HepG2 (cell line): ENCODE measurements around the gene WDR35. TPM values are rescaled to one million over a fixed set of nuclear protein-coding genes. Genes with fewer than 3 reads are reported as not detected.

ENCODE experiments used
- ATF7 ChIP-seq, 2 experiments: fragments of 450-650 bp in 1 of 2; sonication (generic) in 1 of 2; formaldehyde crosslinking in 1 of 2; IDR thresholded peaks; 2 replicates each; pipeline versions ENCODE4 v1.4.0 to v1.6.1; 2016 to 2020; ENCODE audit warnings: antibody characterized with exemption in 1 of 2, mild to moderate bottlenecking in 1 of 2, missing genetic modification reagents in 1 of 2
- CBX2 ChIP-seq, 2 experiments: fragments of 200-600 bp in 1 of 2; sonication (generic); formaldehyde crosslinking in 1 of 2; IDR thresholded peaks; 2 replicates each; pipeline versions ENCODE4 v1.7.0 to v1.8.1; 2018 to 2022; ENCODE audit warnings: low read depth in 2 of 2, low read length in 1 of 2, mild to moderate bottlenecking in 1 of 2, missing genetic modification reagents in 1 of 2
- GATAD2A ChIP-seq: IDR thresholded peaks from 2 replicates; pipeline ENCODE4 v1.6.1; 2016
- MIXL1 ChIP-seq: IDR thresholded peaks from 2 replicates; pipeline ENCODE4 v1.6.1; 2016
- POGZ ChIP-seq: sonication (generic); formaldehyde crosslinking; IDR thresholded peaks from 2 replicates; pipeline ENCODE4 v1.4.0; 2020; ENCODE audit warnings: mild to moderate bottlenecking, missing genetic modification reagents
- REL ChIP-seq: sonication (generic); formaldehyde crosslinking; conservative IDR thresholded peaks from 2 replicates; pipeline ENCODE4 v1.8.0; 2022; ENCODE audit warnings: mild to moderate bottlenecking, missing genetic modification reagents, moderate library complexity
- SATB2 ChIP-seq: sonication (generic); formaldehyde crosslinking; IDR thresholded peaks from 2 replicates; pipeline ENCODE4 v1.5.0; 2020; ENCODE audit warnings: missing genetic modification reagents
- ZFP36L2 ChIP-seq: sonication (generic); formaldehyde crosslinking; IDR thresholded peaks from 2 replicates; pipeline ENCODE4 v1.4.0; 2020; ENCODE audit warnings: missing genetic modification reagents
- ZNF121 ChIP-seq: sonication (generic); formaldehyde crosslinking; IDR thresholded peaks from 2 replicates; pipeline ENCODE4 v1.5.0; 2020; ENCODE audit warnings: mild to moderate bottlenecking, missing genetic modification reagents
- ZNF136 ChIP-seq: sonication (generic); formaldehyde crosslinking; IDR thresholded peaks from 2 replicates; pipeline ENCODE4 v1.8.1; 2022; ENCODE audit warnings: low read depth, mild to moderate bottlenecking, moderate library complexity, missing genetic modification reagents
- ZNF432 ChIP-seq: sonication (generic); formaldehyde crosslinking; IDR thresholded peaks from 2 replicates; pipeline ENCODE4 v1.5.0; 2020; ENCODE audit warnings: missing genetic modification reagents, mild to moderate bottlenecking, borderline replicate concordance
- ZNF564 ChIP-seq: sonication (generic); formaldehyde crosslinking; IDR thresholded peaks from 2 replicates; pipeline ENCODE4 v1.8.1; 2023; ENCODE audit warnings: mild to moderate bottlenecking, missing genetic modification reagents
- ZNF670 ChIP-seq: sonication (generic); formaldehyde crosslinking; IDR thresholded peaks from 2 replicates; pipeline ENCODE4 v1.8.0; 2022; ENCODE audit warnings: mild to moderate bottlenecking, missing genetic modification reagents, borderline replicate concordance
- ZNF703 ChIP-seq: sonication (generic); formaldehyde crosslinking; IDR thresholded peaks from 2 replicates; pipeline ENCODE4 v1.5.1; 2020; ENCODE audit warnings: missing genetic modification reagents, mild to moderate bottlenecking, moderate library complexity, borderline replicate concordance
- ZSCAN29 ChIP-seq: sonication (generic); formaldehyde crosslinking; conservative IDR thresholded peaks from 2 replicates; pipeline ENCODE4 v1.4.0; 2020; ENCODE audit warnings: mild to moderate bottlenecking, missing genetic modification reagents
- polyA plus RNA-seq, 8 experiments: library from polyadenylated mRNA; depleted of rRNA in 3 of 8; stranded (reverse) in 7 of 8; unstranded in 1 of 8; fragments of >200 nt; fragmentation: Illumina TruSeq in 4 of 8; extraction: Trizol in 4 of 8; gene quantifications; 2 replicates each; pipeline versions ENCODE4 v1.2.1 to v1.2.3, GENCODE V29; 2011 to 2016; ENCODE audit warnings: low read depth in 4 of 8, missing spikeins in 1 of 8, mixed read lengths in 1 of 8; ENCODE audit not compliant: insufficient read depth in 1 of 8
- total RNA-seq, 5 experiments: library from RNA; depleted of rRNA; stranded (reverse); fragments of >200 nt; fragmentation: Illumina TruSeq; extraction: Trizol; gene quantifications; 2 replicates each; pipeline ENCODE4 v1.2.3, GENCODE V29; 2016; ENCODE audit warnings: low read depth in 1 of 5
- TF ChIP-seq, protein P1 (sequence below): sonication (generic); formaldehyde crosslinking; IDR thresholded peaks from 2 replicates; pipeline ENCODE4 v1.5.0; 2020; ENCODE audit warnings: mild to moderate bottlenecking, missing genetic modification reagents
- TF ChIP-seq, protein P2 (sequence below): sonication (generic); formaldehyde crosslinking; IDR thresholded peaks from 2 replicates; pipeline ENCODE4 v1.8.1; 2023; ENCODE audit warnings: mild to moderate bottlenecking, missing genetic modification reagents
- TF ChIP-seq, protein P3 (sequence below): sonication (generic); formaldehyde crosslinking; IDR thresholded peaks from 2 replicates; pipeline ENCODE4 v1.5.0; 2020; ENCODE audit warnings: mild to moderate bottlenecking, missing genetic modification reagents
- TF ChIP-seq, protein P4 (sequence below): sonication (generic); formaldehyde crosslinking; IDR thresholded peaks from 2 replicates; pipeline ENCODE4 v1.4.0; 2020; ENCODE audit warnings: missing genetic modification reagents
- TF ChIP-seq, protein P5 (sequence below): sonication (generic); formaldehyde crosslinking; conservative IDR thresholded peaks from 2 replicates; pipeline ENCODE4 v1.4.0; 2020; ENCODE audit warnings: missing genetic modification reagents

The WDR35 gene
- total and polyA plus RNA-seq, 2 of the 13 experiments (the other 11 are each of a cell fraction or from before 2014, with no cell fraction given) = 11.1 to 19.6 TPM

DNA sequence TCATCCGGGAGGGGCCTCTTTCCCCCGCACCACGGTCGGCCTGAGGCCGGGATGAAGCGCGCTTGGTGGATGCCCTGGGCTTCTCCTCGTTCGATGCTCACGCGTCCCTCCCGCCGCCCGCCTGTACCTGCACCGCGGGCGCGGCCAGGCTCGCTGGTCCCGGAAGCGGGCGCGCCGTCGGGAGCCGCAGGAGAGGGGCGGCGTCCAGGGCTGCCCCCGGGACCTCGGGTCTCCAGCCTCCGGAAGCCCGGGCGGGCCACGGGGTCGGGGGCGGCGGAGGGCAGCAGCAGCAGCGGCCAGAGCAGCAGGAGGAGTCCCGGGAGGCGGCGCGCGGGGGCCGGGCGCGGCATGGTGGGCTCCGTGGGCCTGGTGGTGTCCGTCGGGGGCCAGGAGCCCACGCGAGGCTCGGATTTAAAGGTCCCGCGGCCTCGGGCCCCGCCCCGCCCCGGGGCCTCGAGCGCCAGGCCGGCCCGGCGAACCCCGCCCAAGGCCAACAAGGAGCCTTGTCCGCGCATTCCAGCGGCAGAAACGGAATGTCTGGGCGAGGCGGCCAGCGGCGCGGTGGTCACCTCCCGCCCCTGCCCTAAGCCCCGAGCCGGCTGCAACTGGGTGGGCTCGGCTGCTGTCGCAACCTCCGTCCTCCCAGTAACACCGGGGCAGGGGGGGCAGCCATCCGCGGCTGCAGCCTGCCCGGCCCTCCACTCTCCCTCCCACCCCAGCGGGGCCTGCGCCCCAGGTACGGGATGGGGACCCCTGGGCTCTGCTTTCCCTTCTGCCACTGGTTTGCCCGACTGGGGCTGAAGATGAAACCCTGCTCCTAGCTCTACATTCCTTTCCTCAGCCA is 22.6 kb upstream of the WDR35 start, which contains the start of gene MATN3 (continued):
- TF ChIP-seq, protein P1, sequence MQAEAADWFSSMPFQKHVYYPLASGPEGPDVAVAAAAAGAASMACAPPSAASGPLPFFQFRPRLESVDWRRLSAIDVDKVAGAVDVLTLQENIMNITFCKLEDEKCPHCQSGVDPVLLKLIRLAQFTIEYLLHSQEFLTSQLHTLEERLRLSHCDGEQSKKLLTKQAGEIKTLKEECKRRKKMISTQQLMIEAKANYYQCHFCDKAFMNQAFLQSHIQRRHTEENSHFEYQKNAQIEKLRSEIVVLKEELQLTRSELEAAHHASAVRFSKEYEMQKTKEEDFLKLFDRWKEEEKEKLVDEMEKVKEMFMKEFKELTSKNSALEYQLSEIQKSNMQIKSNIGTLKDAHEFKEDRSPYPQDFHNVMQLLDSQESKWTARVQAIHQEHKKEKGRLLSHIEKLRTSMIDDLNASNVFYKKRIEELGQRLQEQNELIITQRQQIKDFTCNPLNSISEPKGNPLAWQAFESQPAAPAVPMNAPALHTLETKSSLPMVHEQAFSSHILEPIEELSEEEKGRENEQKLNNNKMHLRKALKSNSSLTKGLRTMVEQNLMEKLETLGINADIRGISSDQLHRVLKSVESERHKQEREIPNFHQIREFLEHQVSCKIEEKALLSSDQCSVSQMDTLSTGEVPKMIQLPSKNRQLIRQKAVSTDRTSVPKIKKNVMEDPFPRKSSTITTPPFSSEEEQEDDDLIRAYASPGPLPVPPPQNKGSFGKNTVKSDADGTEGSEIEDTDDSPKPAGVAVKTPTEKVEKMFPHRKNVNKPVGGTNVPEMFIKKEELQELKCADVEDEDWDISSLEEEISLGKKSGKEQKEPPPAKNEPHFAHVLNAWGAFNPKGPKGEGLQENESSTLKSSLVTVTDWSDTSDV (CRISPR knock-in tag) = peak; percentile 87; the same call in 1 of the 2 replicates
- no peak for TF ChIP-seq POGZ
- TF ChIP-seq ZNF136 (CRISPR knock-in tag) = no peak
- TF ChIP-seq ZSCAN29 = no peak; the same call in 1 of the 2 replicates
- no peak for TF ChIP-seq CBX2 (IDR thresholded peaks at IDR 0.05; ENCODE audit: low read depth, low read length)
- TF ChIP-seq CBX2 (CRISPR knock-in tag; IDR thresholded peaks at IDR 0.05; ENCODE audit: low read depth) = no peak
- peak; percentile 19; the same call in 1 of the 2 replicates for TF ChIP-seq ZNF121 (CRISPR knock-in tag)
- no peak for TF ChIP-seq GATAD2A
- no peak for TF ChIP-seq ZNF432
- TF ChIP-seq ATF7 (IDR thresholded peaks at IDR 0.05) = no peak
- TF ChIP-seq ATF7 (CRISPR knock-in tag; IDR thresholded peaks at IDR 0.05) = no peak
- TF ChIP-seq, protein P2, sequence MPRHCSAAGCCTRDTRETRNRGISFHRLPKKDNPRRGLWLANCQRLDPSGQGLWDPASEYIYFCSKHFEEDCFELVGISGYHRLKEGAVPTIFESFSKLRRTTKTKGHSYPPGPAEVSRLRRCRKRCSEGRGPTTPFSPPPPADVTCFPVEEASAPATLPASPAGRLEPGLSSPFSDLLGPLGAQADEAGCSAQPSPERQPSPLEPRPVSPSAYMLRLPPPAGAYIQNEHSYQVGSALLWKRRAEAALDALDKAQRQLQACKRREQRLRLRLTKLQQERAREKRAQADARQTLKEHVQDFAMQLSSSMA (CRISPR knock-in tag) = no peak
- no peak for TF ChIP-seq ZFP36L2
- 0 out of 2 replicates have a peak, but pooled peaks have one; percentile 81 for TF ChIP-seq ZNF703 (CRISPR knock-in tag)
- TF ChIP-seq, protein P3, sequence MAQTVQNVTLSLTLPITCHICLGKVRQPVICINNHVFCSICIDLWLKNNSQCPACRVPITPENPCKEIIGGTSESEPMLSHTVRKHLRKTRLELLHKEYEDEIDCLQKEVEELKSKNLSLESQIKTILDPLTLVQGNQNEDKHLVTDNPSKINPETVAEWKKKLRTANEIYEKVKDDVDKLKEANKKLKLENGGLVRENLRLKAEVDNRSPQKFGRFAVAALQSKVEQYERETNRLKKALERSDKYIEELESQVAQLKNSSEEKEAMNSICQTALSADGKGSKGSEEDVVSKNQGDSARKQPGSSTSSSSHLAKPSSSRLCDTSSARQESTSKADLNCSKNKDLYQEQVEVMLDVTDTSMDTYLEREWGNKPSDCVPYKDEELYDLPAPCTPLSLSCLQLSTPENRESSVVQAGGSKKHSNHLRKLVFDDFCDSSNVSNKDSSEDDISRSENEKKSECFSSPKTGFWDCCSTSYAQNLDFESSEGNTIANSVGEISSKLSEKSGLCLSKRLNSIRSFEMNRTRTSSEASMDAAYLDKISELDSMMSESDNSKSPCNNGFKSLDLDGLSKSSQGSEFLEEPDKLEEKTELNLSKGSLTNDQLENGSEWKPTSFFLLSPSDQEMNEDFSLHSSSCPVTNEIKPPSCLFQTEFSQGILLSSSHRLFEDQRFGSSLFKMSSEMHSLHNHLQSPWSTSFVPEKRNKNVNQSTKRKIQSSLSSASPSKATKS (CRISPR knock-in tag) = no peak
- no peak for TF ChIP-seq ZNF670 (CRISPR knock-in tag)
- TF ChIP-seq REL (CRISPR knock-in tag) = peak; percentile 45; the same call in 1 of the 2 replicates
- TF ChIP-seq MIXL1 = no peak
- no peak; the same call in 1 of the 2 replicates for TF ChIP-seq ZNF564 (CRISPR knock-in tag)
- TF ChIP-seq, protein P4, sequence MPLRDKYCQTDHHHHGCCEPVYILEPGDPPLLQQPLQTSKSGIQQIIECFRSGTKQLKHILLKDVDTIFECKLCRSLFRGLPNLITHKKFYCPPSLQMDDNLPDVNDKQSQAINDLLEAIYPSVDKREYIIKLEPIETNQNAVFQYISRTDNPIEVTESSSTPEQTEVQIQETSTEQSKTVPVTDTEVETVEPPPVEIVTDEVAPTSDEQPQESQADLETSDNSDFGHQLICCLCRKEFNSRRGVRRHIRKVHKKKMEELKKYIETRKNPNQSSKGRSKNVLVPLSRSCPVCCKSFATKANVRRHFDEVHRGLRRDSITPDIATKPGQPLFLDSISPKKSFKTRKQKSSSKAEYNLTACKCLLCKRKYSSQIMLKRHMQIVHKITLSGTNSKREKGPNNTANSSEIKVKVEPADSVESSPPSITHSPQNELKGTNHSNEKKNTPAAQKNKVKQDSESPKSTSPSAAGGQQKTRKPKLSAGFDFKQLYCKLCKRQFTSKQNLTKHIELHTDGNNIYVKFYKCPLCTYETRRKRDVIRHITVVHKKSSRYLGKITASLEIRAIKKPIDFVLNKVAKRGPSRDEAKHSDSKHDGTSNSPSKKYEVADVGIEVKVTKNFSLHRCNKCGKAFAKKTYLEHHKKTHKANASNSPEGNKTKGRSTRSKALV (CRISPR knock-in tag) = peak; percentile 33; the same call in 1 of the 2 replicates
- TF ChIP-seq, protein P5, sequence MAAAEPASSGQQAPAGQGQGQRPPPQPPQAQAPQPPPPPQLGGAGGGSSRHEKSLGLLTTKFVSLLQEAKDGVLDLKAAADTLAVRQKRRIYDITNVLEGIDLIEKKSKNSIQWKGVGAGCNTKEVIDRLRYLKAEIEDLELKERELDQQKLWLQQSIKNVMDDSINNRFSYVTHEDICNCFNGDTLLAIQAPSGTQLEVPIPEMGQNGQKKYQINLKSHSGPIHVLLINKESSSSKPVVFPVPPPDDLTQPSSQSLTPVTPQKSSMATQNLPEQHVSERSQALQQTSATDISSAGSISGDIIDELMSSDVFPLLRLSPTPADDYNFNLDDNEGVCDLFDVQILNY (CRISPR knock-in tag) = peak; percentile 67
- 0 out of 2 replicates have a peak, but pooled peaks have one; percentile 47 for TF ChIP-seq SATB2 (CRISPR knock-in tag)
